GM12875 (cell line): Measurements from ENCODE around the gene PRR36.
"Not testable (repeated sequence)": the region's sequence is repeated elsewhere in the genome, so short reads cannot be mapped to it uniquely, and the experiment has no call there.

Experiments
- H3K4me3 ChIP-seq: one replicate; pipeline ENCODE4 v1.5.1; 2011; ENCODE audit warnings: low read depth, low read length, control low read depth
- CTCF ChIP-seq: IDR thresholded peaks from 2 replicates; pipeline ENCODE4 v1.5.1; 2011; ENCODE audit warnings: low read depth, mild to moderate bottlenecking, control low read depth, inconsistent platforms, low read length, moderate library complexity, borderline replicate concordance; ENCODE audit not compliant: insufficient read depth

Gene PRR36

GRCh38 chr19:7894612-7895309 is 20.6 kb upstream of the PRR36 start:
- no peak for TF ChIP-seq CTCF
- no peak overlapping the region for H3K4me3 ChIP-seq

GRCh38 chr19:7893362-7894101 is 19.3 kb upstream of the PRR36 start:
- H3K4me3 ChIP-seq: not testable (repeated sequence)

- TF ChIP-seq CTCF: no peak
Measured at GRCh38 chr19:7888826-7889217, 14.6 kb upstream of the PRR36 start.

GRCh38 chr19:7888145-7888825 is 14.1 kb upstream of the PRR36 start, which contains the start of gene LRRC8E:
Gene LRRC8E (plus strand): TSS chr19:7888510. CDS start chr19:7895604, 7,094 bp downstream.
- H3K4me3 ChIP-seq: no peak within 1 kb of the TSS
- TF ChIP-seq CTCF: no peak

More at GRCh38 chr19:7888826-7889217, 14.6 kb upstream of the PRR36 start:
- H3K4me3 ChIP-seq: no peak overlapping the region

GRCh38 chr19:7887408-7888144 is 13.4 kb upstream of the PRR36 start:
- no peak overlapping the region for H3K4me3 ChIP-seq
- no peak for TF ChIP-seq CTCF

GRCh38 chr19:7885818-7886217 is 11.6 kb upstream of the PRR36 start:
- no peak overlapping the region for H3K4me3 ChIP-seq
- TF ChIP-seq CTCF: no peak

GRCh38 chr19:7883796-7884570 is 9.8 kb upstream of the PRR36 start:
- no peak for TF ChIP-seq CTCF
- H3K4me3 ChIP-seq: no peak overlapping the region
